NCI-H748 (cell line): ENCODE results near the gene PCSK7.

ENCODE experiments used
- DNase-seq: peaks from one replicate; lab custom pipeline; 2025; ENCODE audit not compliant: unreplicated experiment; lab: John Stamatoyannopoulos, UW

The PCSK7 gene

GRCh38 chr11:117230999-117231841, 653 bp downstream of the PCSK7 start:
- no peak for DNase-seq

- no peak for DNase-seq
These were observed 1.4 kb downstream of the PCSK7 start for GRCh38 chr11:117230286-117230961.

- no peak for DNase-seq
These were observed 2.0 kb downstream of the PCSK7 start for GRCh38 chr11:117229931-117230285.

GRCh38 chr11:117229411-117229810, 2.5 kb downstream of the PCSK7 start:
- DNase-seq = no peak

GRCh38 chr11:117228091-117228490, 3.8 kb downstream of the PCSK7 start:
- no peak for DNase-seq

GRCh38 chr11:117226388-117227385, 5.2 kb downstream of the PCSK7 start:
- DNase-seq = peak; percentile 64

- DNase-seq = no peak
These were observed 6.2 kb downstream of the PCSK7 start for GRCh38 chr11:117225553-117226170.

- DNase-seq = no peak
These were observed 7.9 kb downstream of the PCSK7 start for GRCh38 chr11:117223741-117224689.

- DNase-seq = no peak
These were observed 8.7 kb downstream of the PCSK7 start for GRCh38 chr11:117222991-117223740.

GRCh38 chr11:117221775-117222517, 9.9 kb downstream of the PCSK7 start:
- DNase-seq = peak; percentile 13

- DNase-seq = no peak
These were observed 10.7 kb downstream of the PCSK7 start for GRCh38 chr11:117220999-117221774.

GRCh38 chr11:117220568-117220967, 11.3 kb downstream of the PCSK7 start:
- DNase-seq = no peak

GRCh38 chr11:117219995-117220394, 11.9 kb downstream of the PCSK7 start:
- no peak for DNase-seq

GRCh38 chr11:117219455-117219854, 12.4 kb downstream of the PCSK7 start:
- no peak for DNase-seq

GRCh38 chr11:117219001-117219400, 12.9 kb downstream of the PCSK7 start:
- DNase-seq = no peak

GRCh38 chr11:117218133-117218915, 13.5 kb downstream of the PCSK7 start:
- no peak for DNase-seq
